Esophagus squamous epithelium (tissue), 5 donors: ENCODE results near the gene CTBP1. TPM values are rescaled to one million over a fixed set of nuclear protein-coding genes. Genes with fewer than 3 reads are reported as not detected.

Experiments
- DNase-seq: peaks from one replicate; lab custom pipeline; 2025; lab: John Stamatoyannopoulos, UW
- H3K27ac ChIP-seq, 4 donors: fragments of 200-600 bp; sonication (generic); one replicate each; pipeline ENCODE4 v1.5.1; 2016 to 2019; ENCODE audit warnings: mild to moderate bottlenecking in 1 of 4
- H3K27me3 ChIP-seq, 4 donors: fragments of 200-600 bp; sonication (generic); 1 replicate in 3 of 4; 2 replicates in 1 of 4; pipeline versions ENCODE4 v1.5.1 to v1.6.0; 2017 to 2021; ENCODE audit warnings: antibody characterized with exemption in 1 of 4
- H3K36me3 ChIP-seq, 3 donors: fragments of 200-600 bp; sonication (generic); one replicate each; pipeline ENCODE4 v1.5.1; 2016 to 2019
- H3K4me1 ChIP-seq, 3 donors: fragments of 200-600 bp; sonication (generic); one replicate each; pipeline ENCODE4 v1.5.1; 2017 to 2019
- H3K4me3 ChIP-seq, 4 donors: fragments of 200-600 bp; sonication (generic); 1 replicate in 3 of 4; 2 replicates in 1 of 4; pipeline ENCODE4 v1.5.1; 2016 to 2019; ENCODE audit warnings: mild to moderate bottlenecking in 2 of 4, moderate library complexity in 1 of 4
- H3K9me3 ChIP-seq, 3 donors: fragments of 200-600 bp; sonication (generic); one replicate each; pipeline ENCODE4 v1.5.1; 2016 to 2019
- POLR2A ChIP-seq, 4 donors: fragments of 450-650 bp; IDR thresholded peaks; one replicate each; pipeline ENCODE4 v1.6.1; 2017; ENCODE audit warnings: antibody characterized with exemption in 4 of 4, mild to moderate bottlenecking in 4 of 4, moderate library complexity in 3 of 4
- WGBS, 2 donors: methylation state at CpG; one replicate each; pipeline ENCODE4 v1.1.5; 2018; 5-methylcytosine and 5-hydroxymethylcytosine counted together
- intact Hi-C: fragments of 100-400 bp; cut with DNase I; formaldehyde crosslinking; loops from one replicate; pipeline ENCODE4 v1.15.0; 2022
- total RNA-seq, 4 donors: library from RNA; depleted of rRNA; stranded (reverse); fragments of >200 nt; gene quantifications; one replicate each; pipeline ENCODE4 v1.1.0, GENCODE V29; 2016
- TF ChIP-seq, protein P1 (sequence below), 6 experiments: fragments of 450-650 bp in 4 of 6; fragments of 200-600 bp in 2 of 6; sonication (generic) in 2 of 6; IDR thresholded peaks; one replicate each; pipeline ENCODE4 v1.5.1; 2016 to 2019; ENCODE audit warnings: antibody characterized with exemption in 6 of 6, mild to moderate bottlenecking in 4 of 6, moderate library complexity in 4 of 6
- donor health status: DM: yes; HTN: yes; CAD: no.

The CTBP1 gene
- total RNA-seq, 4 donors from 2014 or later, result 72.2 to 121 (median 113) TPM

DNA sequence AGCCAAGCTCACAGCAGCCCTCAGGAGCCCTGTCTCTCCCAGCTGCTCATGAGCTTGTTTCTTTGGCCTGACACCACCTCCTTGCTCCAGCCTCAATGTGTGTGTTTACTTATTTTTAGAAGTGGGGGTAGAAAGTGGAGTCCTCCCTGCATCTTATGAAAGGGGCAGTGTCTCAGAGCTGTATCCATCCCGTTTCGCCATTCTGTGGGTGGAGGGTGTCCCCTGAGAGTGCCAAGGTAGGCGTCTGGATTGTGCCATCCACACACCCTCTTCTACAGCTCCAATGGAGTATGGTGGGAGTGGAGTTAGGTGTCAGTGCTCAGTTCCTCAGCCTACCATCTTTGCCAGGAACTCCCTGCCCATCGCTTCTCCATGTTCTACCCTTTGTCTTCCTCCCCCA, 84.9 kb downstream of the CTBP1 start:
- DNase-seq, result no peak
- Histone ChIP-seq H3K9me3 (no peaks in the 10 kb centered on the region), H3K4me1 (peaks cover 6 to 25% (median 20%) of the 10 kb centered on the region in 3 donors), H3K4me3 (no peak overlapping the region), H3K36me3 (peaks cover 0 to 7% (median 0%) of the 10 kb centered on the region in 3 donors), H3K27ac (no peak overlapping the region), H3K27me3 (peaks cover 0 to 4% (median 0%) of the 10 kb centered on the region in 4 donors)
- intact Hi-C loops, result loop anchor here (10.0 kb wide), 1 partner anchor 101 kb away; no protein-coding TSS in a partner anchor
- TF ChIP-seq, protein P1, sequence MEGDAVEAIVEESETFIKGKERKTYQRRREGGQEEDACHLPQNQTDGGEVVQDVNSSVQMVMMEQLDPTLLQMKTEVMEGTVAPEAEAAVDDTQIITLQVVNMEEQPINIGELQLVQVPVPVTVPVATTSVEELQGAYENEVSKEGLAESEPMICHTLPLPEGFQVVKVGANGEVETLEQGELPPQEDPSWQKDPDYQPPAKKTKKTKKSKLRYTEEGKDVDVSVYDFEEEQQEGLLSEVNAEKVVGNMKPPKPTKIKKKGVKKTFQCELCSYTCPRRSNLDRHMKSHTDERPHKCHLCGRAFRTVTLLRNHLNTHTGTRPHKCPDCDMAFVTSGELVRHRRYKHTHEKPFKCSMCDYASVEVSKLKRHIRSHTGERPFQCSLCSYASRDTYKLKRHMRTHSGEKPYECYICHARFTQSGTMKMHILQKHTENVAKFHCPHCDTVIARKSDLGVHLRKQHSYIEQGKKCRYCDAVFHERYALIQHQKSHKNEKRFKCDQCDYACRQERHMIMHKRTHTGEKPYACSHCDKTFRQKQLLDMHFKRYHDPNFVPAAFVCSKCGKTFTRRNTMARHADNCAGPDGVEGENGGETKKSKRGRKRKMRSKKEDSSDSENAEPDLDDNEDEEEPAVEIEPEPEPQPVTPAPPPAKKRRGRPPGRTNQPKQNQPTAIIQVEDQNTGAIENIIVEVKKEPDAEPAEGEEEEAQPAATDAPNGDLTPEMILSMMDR (IDR thresholded peaks at IDR 0.05), result no peak
- no peak for TF ChIP-seq POLR2A (IDR thresholded peaks at IDR 0.05)
- 94 to 100% methylated on average over 4 of the region's 4 CpGs for WGBS, 2 donors

Other genes starting within 250 kb of the CTBP1 start
- 10 to 100 TPM in 1 of 4 donors, 1 to 10 TPM in 3; 2.8 to 10.1 (median 4.7) TPM for gene FGFRL1, start 237.5 kb downstream of the CTBP1 start, total RNA-seq
- gene RNF212, start 135.6 kb downstream of the CTBP1 start, total RNA-seq, result 1 to 10 TPM in 2 of 4 donors, under 1 TPM in 2; 0.53 to 6.3 (median 1.9) TPM
- gene SPON2, start 76.5 kb downstream of the CTBP1 start, total RNA-seq, result 10 to 100 TPM; 14.5 to 53.4 (median 21.3) TPM
- 10 to 100 TPM; 56.6 to 78.7 (median 67.5) TPM for gene MAEA, start 40.8 kb upstream of the CTBP1 start, total RNA-seq
- gene UVSSA, start 98.1 kb upstream of the CTBP1 start, total RNA-seq, result 10 to 100 TPM in 3 of 4 donors, 1 to 10 TPM in 1; 7.2 to 12.8 (median 11.5) TPM
- gene NKX1-1, start 157.3 kb upstream of the CTBP1 start, total RNA-seq, result not detected